ENCODE results near the gene ADGRG4.

DNA sequence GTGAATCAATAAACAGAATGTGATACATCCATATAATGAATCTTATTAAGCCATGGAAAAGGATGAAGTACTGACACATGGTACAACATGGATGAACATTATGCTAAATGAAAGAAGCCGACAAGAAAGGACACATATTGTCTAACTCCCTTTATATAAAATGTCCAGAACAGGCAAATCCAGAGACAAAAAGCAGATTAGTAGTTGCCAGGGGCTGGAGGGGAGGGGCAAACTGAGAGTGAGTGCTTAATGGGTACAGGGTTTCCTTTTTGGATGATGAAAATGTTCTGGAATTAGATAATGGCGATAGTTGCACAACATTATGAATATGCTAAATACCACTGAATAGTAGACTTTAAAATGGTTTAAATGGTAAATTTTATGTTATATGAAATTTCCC is 17.4 kb downstream of the ADGRG4 start:
- TF ChIP-seq, protein P1, sequence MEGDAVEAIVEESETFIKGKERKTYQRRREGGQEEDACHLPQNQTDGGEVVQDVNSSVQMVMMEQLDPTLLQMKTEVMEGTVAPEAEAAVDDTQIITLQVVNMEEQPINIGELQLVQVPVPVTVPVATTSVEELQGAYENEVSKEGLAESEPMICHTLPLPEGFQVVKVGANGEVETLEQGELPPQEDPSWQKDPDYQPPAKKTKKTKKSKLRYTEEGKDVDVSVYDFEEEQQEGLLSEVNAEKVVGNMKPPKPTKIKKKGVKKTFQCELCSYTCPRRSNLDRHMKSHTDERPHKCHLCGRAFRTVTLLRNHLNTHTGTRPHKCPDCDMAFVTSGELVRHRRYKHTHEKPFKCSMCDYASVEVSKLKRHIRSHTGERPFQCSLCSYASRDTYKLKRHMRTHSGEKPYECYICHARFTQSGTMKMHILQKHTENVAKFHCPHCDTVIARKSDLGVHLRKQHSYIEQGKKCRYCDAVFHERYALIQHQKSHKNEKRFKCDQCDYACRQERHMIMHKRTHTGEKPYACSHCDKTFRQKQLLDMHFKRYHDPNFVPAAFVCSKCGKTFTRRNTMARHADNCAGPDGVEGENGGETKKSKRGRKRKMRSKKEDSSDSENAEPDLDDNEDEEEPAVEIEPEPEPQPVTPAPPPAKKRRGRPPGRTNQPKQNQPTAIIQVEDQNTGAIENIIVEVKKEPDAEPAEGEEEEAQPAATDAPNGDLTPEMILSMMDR (IDR thresholded peaks at IDR 0.05) = no peak
- TF ChIP-seq, protein P2, sequence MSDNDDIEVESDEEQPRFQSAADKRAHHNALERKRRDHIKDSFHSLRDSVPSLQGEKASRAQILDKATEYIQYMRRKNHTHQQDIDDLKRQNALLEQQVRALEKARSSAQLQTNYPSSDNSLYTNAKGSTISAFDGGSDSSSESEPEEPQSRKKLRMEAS (CRISPR knock-in tag; IDR thresholded peaks at IDR 0.05) = no peak
- TF ChIP-seq, protein P3, sequence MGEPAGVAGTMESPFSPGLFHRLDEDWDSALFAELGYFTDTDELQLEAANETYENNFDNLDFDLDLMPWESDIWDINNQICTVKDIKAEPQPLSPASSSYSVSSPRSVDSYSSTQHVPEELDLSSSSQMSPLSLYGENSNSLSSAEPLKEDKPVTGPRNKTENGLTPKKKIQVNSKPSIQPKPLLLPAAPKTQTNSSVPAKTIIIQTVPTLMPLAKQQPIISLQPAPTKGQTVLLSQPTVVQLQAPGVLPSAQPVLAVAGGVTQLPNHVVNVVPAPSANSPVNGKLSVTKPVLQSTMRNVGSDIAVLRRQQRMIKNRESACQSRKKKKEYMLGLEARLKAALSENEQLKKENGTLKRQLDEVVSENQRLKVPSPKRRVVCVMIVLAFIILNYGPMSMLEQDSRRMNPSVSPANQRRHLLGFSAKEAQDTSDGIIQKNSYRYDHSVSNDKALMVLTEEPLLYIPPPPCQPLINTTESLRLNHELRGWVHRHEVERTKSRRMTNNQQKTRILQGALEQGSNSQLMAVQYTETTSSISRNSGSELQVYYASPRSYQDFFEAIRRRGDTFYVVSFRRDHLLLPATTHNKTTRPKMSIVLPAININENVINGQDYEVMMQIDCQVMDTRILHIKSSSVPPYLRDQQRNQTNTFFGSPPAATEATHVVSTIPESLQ (CRISPR knock-in tag; IDR thresholded peaks at IDR 0.05) = no peak
- TF ChIP-seq ZNF121 (CRISPR knock-in tag; IDR thresholded peaks at IDR 0.05) = no peak
- TF ChIP-seq, protein P4, sequence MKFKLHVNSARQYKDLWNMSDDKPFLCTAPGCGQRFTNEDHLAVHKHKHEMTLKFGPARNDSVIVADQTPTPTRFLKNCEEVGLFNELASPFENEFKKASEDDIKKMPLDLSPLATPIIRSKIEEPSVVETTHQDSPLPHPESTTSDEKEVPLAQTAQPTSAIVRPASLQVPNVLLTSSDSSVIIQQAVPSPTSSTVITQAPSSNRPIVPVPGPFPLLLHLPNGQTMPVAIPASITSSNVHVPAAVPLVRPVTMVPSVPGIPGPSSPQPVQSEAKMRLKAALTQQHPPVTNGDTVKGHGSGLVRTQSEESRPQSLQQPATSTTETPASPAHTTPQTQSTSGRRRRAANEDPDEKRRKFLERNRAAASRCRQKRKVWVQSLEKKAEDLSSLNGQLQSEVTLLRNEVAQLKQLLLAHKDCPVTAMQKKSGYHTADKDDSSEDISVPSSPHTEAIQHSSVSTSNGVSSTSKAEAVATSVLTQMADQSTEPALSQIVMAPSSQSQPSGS (CRISPR knock-in tag; IDR thresholded peaks at IDR 0.05; ENCODE audit: borderline replicate concordance, low read depth) = no peak
- TF ChIP-seq FOXK1 (CRISPR knock-in tag; IDR thresholded peaks at IDR 0.05) = no peak

Data from WTC11 (cell line).